HCT116 (cell line): ENCODE data around the gene LRRC42. TPM values are rescaled to one million over a fixed set of nuclear protein-coding genes. Genes with fewer than 3 reads are reported as not detected.

ENCODE experiments used
- ATAC-seq: fragments of 200-7000 bp; cut with Tn5 transposase; 2 replicates; pipeline ENCODE4 v1.9.1; 2020; ENCODE audit warnings: mild to moderate bottlenecking, moderate library complexity
- BruUV-seq: library from RNA; stranded (reverse); fragments of 400-500 nt; replicated peaks from 2 replicates; lab custom pipeline; 2021; lab: Mats Ljungman, UMichigan
- CTCF ChIA-PET: fragments of 300-600 bp; sonication (Branson Sonifier 250); formaldehyde crosslinking; loops from one replicate; lab custom pipeline; 2021; ENCODE audit warnings: antibody characterized with exemption; lab: Charles Lee
- POLR2A ChIA-PET: fragments of 300-600, 350-600 bp; sonication (Branson Sonifier 250); formaldehyde crosslinking; loops from one replicate; lab custom pipeline; 2021; ENCODE audit warnings: antibody characterized with exemption; lab: Charles Lee
- RAD21 ChIA-PET, 2 experiments: fragments of 300-600 bp; sonication (Branson Sonifier 250); formaldehyde crosslinking; loops; one replicate each; lab custom pipeline; 2023; ENCODE audit warnings: low total read pairs in 2 of 2; ENCODE audit not compliant: uncharacterized antibody in 2 of 2, unreplicated experiment in 2 of 2, low non-redundant PET in 1 of 2; lab: Charles Lee
- DNase-seq: peaks from one replicate; pipeline ENCODE4 v3.0.0-alpha.2; 2010; ENCODE audit warnings: low read depth, low spot score
- H2AFZ ChIP-seq: fragments of 200-600 bp; shearing (Covaris generic), sonication (generic); 2 replicates; pipeline ENCODE4 v1.6.1; 2017; ENCODE audit warnings: low read depth, mixed run types, mixed read lengths, antibody characterized with exemption, low read length; ENCODE audit not compliant: poor library complexity, severe bottlenecking
- H3K27ac ChIP-seq: 2 replicates; pipeline ENCODE4 v1.5.1; 2012; ENCODE audit warnings: low read depth, low read length
- H3K27me3 ChIP-seq: fragments of 200-600 bp; sonication (generic); 2 replicates; pipeline ENCODE4 v1.6.1; 2016; ENCODE audit warnings: mixed run types, low read length, mixed read lengths; ENCODE audit not compliant: insufficient read depth
- H3K36me3 ChIP-seq, 2 experiments: fragments of 200-500 bp in 1 of 2; fragments of 200-600 bp in 1 of 2; sonication (Bioruptor generic) in 1 of 2; sonication (generic) in 1 of 2; 2 replicates each; pipeline versions ENCODE4 v1.5.1 to v1.6.1; 2014 to 2016; ENCODE audit warnings: low read length in 2 of 2, inconsistent platforms in 1 of 2, mixed read lengths in 1 of 2, mixed run types in 1 of 2; ENCODE audit not compliant: insufficient read depth in 2 of 2, control insufficient read depth in 1 of 2
- H3K4me1 ChIP-seq, 2 experiments: fragments of 200-600 bp in 1 of 2; sonication (generic) in 1 of 2; 2 replicates each; pipeline versions ENCODE4 v1.5.1 to v1.6.1; 2012 to 2017; ENCODE audit warnings: low read length in 2 of 2, inconsistent platforms in 1 of 2, mild to moderate bottlenecking in 1 of 2, mixed read lengths in 1 of 2, mixed run types in 1 of 2, moderate library complexity in 1 of 2; ENCODE audit not compliant: insufficient read depth in 2 of 2, control insufficient read depth in 1 of 2
- H3K4me2 ChIP-seq: fragments of 200-600 bp; sonication (generic); 2 replicates; pipeline ENCODE4 v1.6.1; 2017; ENCODE audit warnings: mixed run types, low read length, mixed read lengths
- H3K4me3 ChIP-seq, 2 experiments: fragments of 200-600 bp in 1 of 2; sonication (generic) in 1 of 2; replicated peaks in 1 of 2; 2 replicates each; pipeline ENCODE4 v1.5.1; 2011 to 2016; ENCODE audit warnings: low read length in 2 of 2, control low read depth in 1 of 2, low read depth in 1 of 2, mild to moderate bottlenecking in 1 of 2, mixed read lengths in 1 of 2, mixed run types in 1 of 2
- H3K79me2 ChIP-seq: fragments of 200-600 bp; sonication (generic); 2 replicates; pipeline ENCODE4 v1.6.1; 2017; ENCODE audit warnings: mild to moderate bottlenecking, mixed run types, low read length, moderate library complexity, mixed read lengths; ENCODE audit not compliant: insufficient read depth
- H3K9ac ChIP-seq: fragments of 200-600 bp; sonication (generic); 2 replicates; pipeline ENCODE4 v1.6.1; 2016; ENCODE audit warnings: low read length, mixed read lengths
- H3K9me2 ChIP-seq: fragments of 200-600 bp; sonication (generic), shearing (Covaris generic); 2 replicates; pipeline ENCODE4 v1.6.1; 2017; ENCODE audit warnings: mixed run types, mild to moderate bottlenecking, moderate library complexity; ENCODE audit not compliant: insufficient read depth
- H3K9me3 ChIP-seq, 2 experiments: fragments of 200-500 bp in 1 of 2; fragments of 200-600 bp in 1 of 2; sonication (Bioruptor generic) in 1 of 2; sonication (generic) in 1 of 2; 2 replicates each; pipeline ENCODE4 v1.6.1; 2014 to 2017; ENCODE audit warnings: low read length in 2 of 2, mixed read lengths in 2 of 2, inconsistent platforms in 1 of 2, low read depth in 1 of 2, mild to moderate bottlenecking in 1 of 2, mixed run types in 1 of 2, moderate library complexity in 1 of 2; ENCODE audit not compliant: control insufficient read depth in 1 of 2, insufficient read depth in 1 of 2
- H4K20me1 ChIP-seq: fragments of 200-600 bp; sonication (generic), shearing (Covaris generic); 2 replicates; pipeline ENCODE4 v1.6.1; 2017; ENCODE audit warnings: mixed run types, mild to moderate bottlenecking, moderate library complexity; ENCODE audit not compliant: insufficient read depth
- CBX3 ChIP-seq: IDR thresholded peaks from 2 replicates; pipeline ENCODE4 v1.6.1; 2012; ENCODE audit warnings: low read depth
- CTCF ChIP-seq, 3 experiments: fragments of 200-600 bp in 1 of 3; sonication (generic) in 1 of 3; IDR thresholded peaks in 2 of 3; conservative IDR thresholded peaks in 1 of 3; 2 replicates each; pipeline ENCODE4 v1.5.1; 2012 to 2017; ENCODE audit warnings: low read depth in 2 of 3, low read length in 2 of 3, antibody characterized with exemption in 1 of 3, borderline replicate concordance in 1 of 3, control low read depth in 1 of 3, mild to moderate bottlenecking in 1 of 3, mixed read lengths in 1 of 3, mixed run types in 1 of 3, moderate library complexity in 1 of 3; ENCODE audit not compliant: insufficient read depth in 1 of 3
- EGR1 ChIP-seq: IDR thresholded peaks from 2 replicates; pipeline ENCODE4 v1.6.1; 2012; ENCODE audit warnings: low read depth
- FOSL1 ChIP-seq: IDR thresholded peaks from 2 replicates; pipeline ENCODE4 v1.6.1; 2012; ENCODE audit warnings: low read depth
- JUND ChIP-seq: IDR thresholded peaks from 2 replicates; pipeline ENCODE4 v1.6.1; 2012
- POLR2AphosphoS5 ChIP-seq: IDR thresholded peaks from 2 replicates; pipeline ENCODE4 v1.6.1; 2011; ENCODE audit warnings: mild to moderate bottlenecking, low read depth, low read length, moderate library complexity
- RAD21 ChIP-seq: IDR thresholded peaks from 2 replicates; pipeline ENCODE4 v1.6.1; 2012; ENCODE audit warnings: low read depth, mild to moderate bottlenecking
- SIN3A ChIP-seq: IDR thresholded peaks from 2 replicates; pipeline ENCODE4 v1.6.1; 2012; ENCODE audit warnings: low read depth
- SP1 ChIP-seq: IDR thresholded peaks from 2 replicates; pipeline ENCODE4 v1.6.1; 2012; ENCODE audit warnings: low read depth
- TCF7L2 ChIP-seq: IDR thresholded peaks from 2 replicates; pipeline ENCODE4 v1.7.0; 2011; ENCODE audit warnings: borderline replicate concordance, inconsistent platforms; ENCODE audit not compliant: insufficient read depth, insufficient read length; ENCODE audit errors: extremely low read depth
- ZNF274 ChIP-seq: fragments of 200-500 bp; sonication (Bioruptor generic); IDR thresholded peaks from 2 replicates; pipeline ENCODE4 v1.6.1; 2014; ENCODE audit warnings: mild to moderate bottlenecking, low read depth, low read length, inconsistent platforms
- intact Hi-C: fragments of 100-400 bp; cut with micrococcal nuclease; formaldehyde crosslinking; loops from 2 replicates; pipeline ENCODE4 v1.10.0; 2022
- total RNA-seq: library from RNA; stranded (reverse); gene quantifications from one replicate; pipeline ENCODE4 v1.2.1, GENCODE V29; 2021; ENCODE audit not compliant: unreplicated experiment
- TF ChIP-seq, protein P1 (sequence below): IDR thresholded peaks from 2 replicates; pipeline ENCODE4 v1.6.1; 2011; ENCODE audit warnings: mild to moderate bottlenecking, low read length, moderate library complexity; ENCODE audit not compliant: insufficient replicate concordance; ENCODE audit errors: extremely low read depth

LRRC42 gene
- total RNA-seq, 1 experiment from 2014 or later = 62.5 TPM

GRCh38 chr1:53943090-53943489 is 3.1 kb upstream of the LRRC42 start:
- Histone ChIP-seq H2AFZ (no peak overlapping the region), H3K36me3 (peaks cover 2 to 6% of the 10 kb centered on the region in 2 experiments; a peak in 1 of 4 replicates), H3K4me1 (peaks cover 10 to 30% of the 10 kb centered on the region in 2 experiments; a peak in 3 of 4 replicates), H3K27ac (no peak overlapping the region), H4K20me1 (no peaks in the 10 kb centered on the region), H3K79me2 (peaks cover 53% of the 10 kb centered on the region), H3K9me2 (no peaks in the 10 kb centered on the region), H3K4me3 (no peak overlapping the region), H3K9ac (no peak overlapping the region), H3K4me2 (no peak overlapping the region), H3K9me3 (no peaks in the 10 kb centered on the region), H3K27me3 (no peaks in the 10 kb centered on the region)
- TF ChIP-seq RAD21 (no peak), JUND (no peak), POLR2AphosphoS5 (no peak), CTCF (IDR thresholded peaks at IDR 0.05 in 2 of 3, conservative IDR thresholded peaks at IDR 0.05 in 1 of 3; ENCODE audit: borderline replicate concordance in 1 of 3, insufficient read depth in 1 of 3, low read depth in 2 of 3, low read length in 2 of 3) (no peak), TCF7L2 (no peak), ZNF274 (no peak), SP1 (no peak)
- ChIA-PET CTCF (no interaction called here), POLR2A (no interaction called here), RAD21 (no interaction called here)
- no TSS peak for BruUV-seq
- no peak for DNase-seq
- intact Hi-C loops = no loop called here
- no peak for ATAC-seq

GRCh38 chr1:53943490-53944043 is 2.6 kb upstream of the LRRC42 start:
- DNase-seq (no peak), ATAC-seq (no peak)
- intact Hi-C loops = no loop called here
- no TSS peak for BruUV-seq
- H3K79me2 ChIP-seq = peaks cover 58% of the 10 kb centered on the region
- H3K4me2 ChIP-seq = no peak overlapping the region
- no peaks in the 10 kb centered on the region for H3K9me3 ChIP-seq
- peaks cover 10 to 30% of the 10 kb centered on the region in 2 experiments; a peak in 3 of 4 replicates for H3K4me1 ChIP-seq
- no peaks in the 10 kb centered on the region for H4K20me1 ChIP-seq
- CTCF ChIA-PET = interaction anchor here (0.9 kb wide), 1 partner anchor 16 kb away, joined by 5 read pairs; no protein-coding TSS in a partner anchor
- POLR2A ChIA-PET = no interaction called here
- H3K9ac ChIP-seq = no peak overlapping the region
- 0 out of 4 replicates have a peak, but pooled peaks cover 5 to 6% of the 10 kb centered on the region in 2 experiments for H3K36me3 ChIP-seq
- H3K27ac ChIP-seq = no peak overlapping the region
- no peaks in the 10 kb centered on the region for H3K27me3 ChIP-seq
- H3K4me3 ChIP-seq = no peak overlapping the region
- H2AFZ ChIP-seq = no peak overlapping the region
- H3K9me2 ChIP-seq = no peaks in the 10 kb centered on the region
- RAD21 ChIA-PET = no interaction called here
- TF ChIP-seq SIN3A = no peak
- TF ChIP-seq EGR1 = no peak
- TF ChIP-seq FOSL1 = no peak
- no peak for TF ChIP-seq SP1
- TF ChIP-seq JUND = no peak
- TF ChIP-seq, protein P1, sequence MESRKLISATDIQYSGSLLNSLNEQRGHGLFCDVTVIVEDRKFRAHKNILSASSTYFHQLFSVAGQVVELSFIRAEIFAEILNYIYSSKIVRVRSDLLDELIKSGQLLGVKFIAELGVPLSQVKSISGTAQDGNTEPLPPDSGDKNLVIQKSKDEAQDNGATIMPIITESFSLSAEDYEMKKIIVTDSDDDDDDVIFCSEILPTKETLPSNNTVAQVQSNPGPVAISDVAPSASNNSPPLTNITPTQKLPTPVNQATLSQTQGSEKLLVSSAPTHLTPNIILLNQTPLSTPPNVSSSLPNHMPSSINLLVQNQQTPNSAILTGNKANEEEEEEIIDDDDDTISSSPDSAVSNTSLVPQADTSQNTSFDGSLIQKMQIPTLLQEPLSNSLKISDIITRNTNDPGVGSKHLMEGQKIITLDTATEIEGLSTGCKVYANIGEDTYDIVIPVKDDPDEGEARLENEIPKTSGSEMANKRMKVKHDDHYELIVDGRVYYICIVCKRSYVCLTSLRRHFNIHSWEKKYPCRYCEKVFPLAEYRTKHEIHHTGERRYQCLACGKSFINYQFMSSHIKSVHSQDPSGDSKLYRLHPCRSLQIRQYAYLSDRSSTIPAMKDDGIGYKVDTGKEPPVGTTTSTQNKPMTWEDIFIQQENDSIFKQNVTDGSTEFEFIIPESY = no peak
- no peak for TF ChIP-seq CBX3
